GM18511 (cell line): ENCODE measurements around the gene SPON1.

Experiments
- ATAC-seq: cut with Tn5 transposase; IDR thresholded peaks from one replicate; pipeline ENCODE4 v1.9.1; 2021; ENCODE audit warnings: mild to moderate bottlenecking, moderate library complexity; ENCODE audit not compliant: unreplicated experiment

SPON1 gene

GRCh38 chr11:14308897-14309387 lies 346.4 kb downstream of the SPON1 start:
- ATAC-seq = peak; percentile 42

- ATAC-seq = peak; percentile 36
Observed at GRCh38 chr11:14309425-14310192, 347.1 kb downstream of the SPON1 start.

GRCh38 chr11:14310679-14311078 lies 348.2 kb downstream of the SPON1 start:
- no peak for ATAC-seq

GRCh38 chr11:14312736-14313438 lies 350.4 kb downstream of the SPON1 start:
- ATAC-seq = no peak

- ATAC-seq = peak; percentile 31
Observed at GRCh38 chr11:14314127-14314526, 351.6 kb downstream of the SPON1 start.

GRCh38 chr11:14315130-14315529 lies 352.6 kb downstream of the SPON1 start:
- peak; percentile 54 for ATAC-seq
